ENCODE results near the gene PRKAG2. TPM values are rescaled to one million over a fixed set of nuclear protein-coding genes. Genes with fewer than 3 reads are reported as not detected.
"Not testable (repeated sequence)": the region's sequence is repeated elsewhere in the genome, so short reads cannot be mapped to it uniquely, and the experiment has no call there.

PRKAG2 gene
- total and polyA plus RNA-seq, 12 donors: 3.8 to 17.3 (median 10.9) TPM

DNA sequence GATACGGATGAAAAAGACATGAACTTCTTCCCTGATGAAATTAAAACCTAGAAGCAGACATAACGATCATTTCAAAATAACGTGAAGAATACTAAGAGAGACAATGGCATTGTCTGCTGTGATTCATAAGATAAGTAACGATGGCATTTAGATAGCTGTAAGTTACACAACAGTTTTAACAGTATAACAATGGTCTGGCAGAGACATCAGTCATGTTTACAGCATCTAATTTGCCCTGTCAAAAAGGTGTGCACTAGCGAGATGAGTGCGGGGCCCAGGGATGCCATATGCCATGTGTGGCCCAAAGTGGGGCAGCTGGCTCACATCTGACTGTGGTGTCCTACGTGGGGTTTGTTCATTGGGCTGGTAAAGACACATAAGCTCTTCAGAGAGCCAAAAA lies 301.5 kb downstream of the PRKAG2 start:
- Histone ChIP-seq H3K36me3 (replicated peaks in 1 of 2) (no peaks in the 10 kb centered on the region), H3K4me1 (replicated peaks in 1 of 2) (no peaks in the 10 kb centered on the region), H3K27ac (no peak overlapping the region), H3K9me3 (replicated peaks in 1 of 3) (no peaks in the 10 kb centered on the region), H3K4me3 (no peak overlapping the region), H3K27me3 (no peaks in the 10 kb centered on the region)
- no peak for TF ChIP-seq POLR2A (IDR thresholded peaks at IDR 0.05)
- TF ChIP-seq, protein P1, sequence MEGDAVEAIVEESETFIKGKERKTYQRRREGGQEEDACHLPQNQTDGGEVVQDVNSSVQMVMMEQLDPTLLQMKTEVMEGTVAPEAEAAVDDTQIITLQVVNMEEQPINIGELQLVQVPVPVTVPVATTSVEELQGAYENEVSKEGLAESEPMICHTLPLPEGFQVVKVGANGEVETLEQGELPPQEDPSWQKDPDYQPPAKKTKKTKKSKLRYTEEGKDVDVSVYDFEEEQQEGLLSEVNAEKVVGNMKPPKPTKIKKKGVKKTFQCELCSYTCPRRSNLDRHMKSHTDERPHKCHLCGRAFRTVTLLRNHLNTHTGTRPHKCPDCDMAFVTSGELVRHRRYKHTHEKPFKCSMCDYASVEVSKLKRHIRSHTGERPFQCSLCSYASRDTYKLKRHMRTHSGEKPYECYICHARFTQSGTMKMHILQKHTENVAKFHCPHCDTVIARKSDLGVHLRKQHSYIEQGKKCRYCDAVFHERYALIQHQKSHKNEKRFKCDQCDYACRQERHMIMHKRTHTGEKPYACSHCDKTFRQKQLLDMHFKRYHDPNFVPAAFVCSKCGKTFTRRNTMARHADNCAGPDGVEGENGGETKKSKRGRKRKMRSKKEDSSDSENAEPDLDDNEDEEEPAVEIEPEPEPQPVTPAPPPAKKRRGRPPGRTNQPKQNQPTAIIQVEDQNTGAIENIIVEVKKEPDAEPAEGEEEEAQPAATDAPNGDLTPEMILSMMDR (IDR thresholded peaks at IDR 0.05): no peak
- 86 to 90% (median 88%) methylated on average over 7 of the region's 7 CpGs for WGBS, 4 donors
- intact Hi-C loops (cut with DNase I): no loop called here
- no peak for DNase-seq

DNA sequence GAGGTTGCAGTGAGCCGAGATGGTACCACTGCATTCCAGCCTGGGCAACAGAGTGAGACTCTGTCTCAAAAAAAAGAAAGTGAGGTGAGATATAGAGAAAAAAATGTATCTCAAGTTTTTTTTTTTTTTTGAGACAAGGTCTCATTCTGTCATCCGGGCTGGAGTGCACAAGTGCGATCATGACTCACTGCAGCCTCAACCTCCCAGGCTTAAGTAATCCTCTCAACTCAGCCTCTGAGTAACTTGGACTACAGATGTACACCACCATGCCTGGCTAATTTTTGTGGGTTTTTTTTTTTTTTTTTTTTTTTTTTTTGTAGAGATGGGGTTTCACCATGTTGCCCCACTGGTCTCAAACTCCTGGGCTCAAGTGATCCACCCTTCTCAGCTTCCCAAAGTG lies 303.9 kb downstream of the PRKAG2 start:
- WGBS, 4 donors: 76 to 96% (median 81%) methylated on average over 3 of the region's 3 CpGs
- H3K9me3 ChIP-seq (replicated peaks in 1 of 3); H3K27me3 ChIP-seq; H3K4me3 ChIP-seq; H3K36me3 ChIP-seq (replicated peaks in 1 of 2); H3K4me1 ChIP-seq (replicated peaks in 1 of 2); intact Hi-C loops (cut with DNase I); H3K27ac ChIP-seq: not testable (repeated sequence)
- DNase-seq: peak in 1 of 7 donors; percentile 7

DNA sequence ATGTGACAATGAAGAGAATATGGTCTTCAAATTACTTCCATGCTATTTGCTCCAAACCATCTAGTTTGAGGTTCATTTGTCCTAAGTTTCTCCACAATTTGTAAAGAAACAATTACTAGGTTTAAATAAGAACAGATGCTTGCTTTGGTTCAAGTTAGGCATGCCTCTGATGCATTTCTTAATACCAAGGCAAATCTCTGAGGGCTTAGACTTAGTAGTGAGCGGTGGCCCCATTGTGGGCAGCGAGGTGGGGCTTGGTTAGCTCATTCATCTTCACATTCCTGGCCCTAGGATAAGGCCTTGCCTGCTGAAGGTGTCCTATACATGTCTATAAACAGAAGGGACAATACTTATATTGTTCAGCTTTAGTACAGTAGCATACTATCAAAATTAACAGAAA lies 304.8 kb downstream of the PRKAG2 start:
- Histone ChIP-seq H3K4me3 (no peak overlapping the region), H3K27me3 (no peaks in the 10 kb centered on the region), H3K9me3 (replicated peaks in 1 of 3) (no peaks in the 10 kb centered on the region), H3K27ac (no peak overlapping the region), H3K4me1 (replicated peaks in 1 of 2) (no peaks in the 10 kb centered on the region), H3K36me3 (replicated peaks in 1 of 2) (no peaks in the 10 kb centered on the region)
- no peak for TF ChIP-seq POLR2A (IDR thresholded peaks at IDR 0.05)
- TF ChIP-seq, protein P1 (IDR thresholded peaks at IDR 0.05): no peak
- no peak for DNase-seq
- 96 to 100% (median 98%) methylated on average over 2 of the region's 2 CpGs for WGBS, 4 donors
- intact Hi-C loops (cut with DNase I): no loop called here

DNA sequence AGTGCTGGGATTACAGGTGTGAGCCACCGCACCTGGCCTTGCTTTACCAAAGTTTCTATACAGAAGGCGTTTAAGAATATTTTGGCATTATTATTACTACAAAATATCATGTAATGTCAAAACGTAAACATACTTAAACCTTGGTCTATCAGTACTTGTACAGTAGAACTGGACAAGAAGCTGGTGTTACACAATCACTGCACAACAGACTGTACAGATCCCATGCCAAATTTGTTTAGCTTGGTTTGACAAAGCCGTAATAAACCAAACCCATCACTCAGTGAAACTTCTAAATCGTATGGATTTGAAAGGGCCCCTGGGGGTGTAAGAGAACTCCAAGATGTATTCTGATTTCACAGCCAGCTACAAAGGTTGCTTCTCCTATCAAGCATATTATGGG lies 305.4 kb downstream of the PRKAG2 start:
- Histone ChIP-seq H3K4me3 (no peak overlapping the region), H3K9me3 (replicated peaks in 1 of 3) (no peaks in the 10 kb centered on the region), H3K4me1 (replicated peaks in 1 of 2) (no peaks in the 10 kb centered on the region), H3K36me3 (replicated peaks in 1 of 2) (no peaks in the 10 kb centered on the region), H3K27ac (no peak overlapping the region), H3K27me3 (no peaks in the 10 kb centered on the region)
- WGBS, 4 donors: 87 to 94% (median 90%) methylated on average over 5 of the region's 5 CpGs
- TF ChIP-seq POLR2A (IDR thresholded peaks at IDR 0.05): no peak
- TF ChIP-seq, protein P1 (IDR thresholded peaks at IDR 0.05): no peak
- intact Hi-C loops (cut with DNase I): no loop called here
- no peak for DNase-seq

DNA sequence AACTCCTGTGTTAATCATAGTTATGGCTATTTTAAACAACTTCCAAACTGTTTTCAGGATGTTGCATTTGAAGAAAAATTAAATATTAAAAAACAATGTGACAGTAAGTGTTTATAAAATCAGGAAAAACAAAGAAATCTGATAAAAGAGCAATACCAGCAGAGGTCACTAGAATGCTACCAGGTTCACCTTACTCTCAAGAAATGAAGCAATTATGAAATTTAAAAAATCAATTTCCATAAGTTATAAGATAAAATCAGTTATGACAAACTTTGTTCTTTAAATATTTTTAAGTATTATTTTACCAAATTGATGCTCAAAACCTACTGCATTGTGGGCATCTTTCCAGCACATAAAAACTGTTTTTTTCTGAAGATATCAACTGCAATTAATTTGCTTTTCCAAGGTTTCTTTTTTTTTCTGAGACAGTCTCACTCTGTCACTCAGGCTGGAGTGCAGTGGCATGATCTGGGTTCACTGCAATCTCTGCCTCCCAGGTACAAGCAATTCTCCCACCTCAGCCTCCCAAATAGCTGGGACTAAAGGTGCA lies 306.5 kb downstream of the PRKAG2 start:
- Histone ChIP-seq H3K27ac (no peak overlapping the region), H3K9me3 (replicated peaks in 1 of 3) (no peaks in the 10 kb centered on the region), H3K4me1 (replicated peaks in 1 of 2) (no peaks in the 10 kb centered on the region), H3K4me3 (no peak overlapping the region), H3K27me3 (no peaks in the 10 kb centered on the region), H3K36me3 (replicated peaks in 1 of 2) (no peaks in the 10 kb centered on the region)
- no peak for TF ChIP-seq POLR2A (IDR thresholded peaks at IDR 0.05)
- TF ChIP-seq, protein P1 (IDR thresholded peaks at IDR 0.05): peak; percentile 33 to 75 (median 61)
- intact Hi-C loops (cut with DNase I): no loop called here
- DNase-seq: no peak
